ENCODE results near the gene VDAC1.

The VDAC1 gene

DNA sequence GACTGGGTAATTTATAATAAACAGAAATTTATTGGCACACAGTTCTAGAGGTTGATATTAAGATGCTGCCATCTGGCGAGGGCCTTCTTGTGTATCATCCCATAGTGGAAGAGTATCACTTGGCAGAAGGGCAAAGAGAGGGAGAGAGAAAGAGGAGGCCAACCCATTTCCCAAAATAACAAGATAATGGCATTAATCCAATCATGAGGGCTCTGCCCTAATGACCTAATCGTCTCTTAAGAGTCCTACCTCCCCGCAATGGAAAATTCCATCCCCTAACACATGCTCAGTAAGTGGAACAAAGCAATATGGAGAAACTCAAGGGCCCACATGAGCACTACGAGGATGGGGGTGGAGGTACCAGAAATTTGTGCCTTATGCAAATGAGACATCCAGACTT lies 17.6 kb upstream of the VDAC1 start:
- no peak for DNase-seq (ENCODE audit: low read depth)

- DNase-seq (ENCODE audit: low read depth), result no peak
Observed at GRCh38 chr5:134020188-134020587, 15.4 kb upstream of the VDAC1 start.

DNA sequence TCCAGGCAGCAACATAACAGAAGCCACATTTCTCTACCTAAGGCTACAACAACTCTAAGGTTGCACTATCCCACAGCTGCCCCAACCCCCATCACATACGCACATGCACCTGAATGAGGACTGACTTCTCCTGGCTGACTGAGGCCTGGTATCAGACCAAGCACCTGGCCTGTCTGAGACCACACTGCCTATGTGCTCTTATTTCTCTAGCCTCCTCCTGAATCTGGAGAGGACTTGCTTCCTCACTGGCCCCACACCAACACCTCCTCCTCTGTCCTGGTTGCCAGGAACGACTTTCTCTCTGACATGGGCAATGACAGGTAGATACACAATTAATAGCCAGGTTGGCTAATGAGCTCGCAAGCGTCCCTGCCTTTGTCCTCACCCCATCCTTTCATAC lies 14.9 kb upstream of the VDAC1 start:
- DNase-seq (ENCODE audit: low read depth), result no peak

DNA sequence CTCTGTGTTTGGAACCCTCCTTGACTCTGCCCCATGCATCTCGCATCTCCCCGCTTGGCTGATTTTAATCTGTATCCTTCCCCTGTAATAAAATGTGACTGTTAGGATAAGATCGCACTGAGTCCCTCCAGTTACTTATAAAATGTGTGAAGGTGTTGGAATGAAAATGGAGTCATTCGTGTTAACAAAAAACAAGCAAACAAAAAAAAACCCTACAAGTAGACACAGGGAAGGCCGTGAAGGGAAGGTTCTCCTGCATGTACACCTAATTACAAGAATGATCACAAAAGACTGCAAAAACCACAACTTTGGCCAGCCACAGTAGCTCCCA lies 14.2 kb upstream of the VDAC1 start:
- no peak for DNase-seq (ENCODE audit: low read depth)

- DNase-seq (ENCODE audit: low read depth), result no peak
Observed at GRCh38 chr5:134018154-134018985, 13.6 kb upstream of the VDAC1 start.

GRCh38 chr5:134008266-134008749 lies 3.5 kb upstream of the VDAC1 start:
- DNase-seq (ENCODE audit: low read depth), result no peak

GRCh38 chr5:134007581-134008265 lies 2.9 kb upstream of the VDAC1 start:
- no peak for DNase-seq (ENCODE audit: low read depth)

DNA sequence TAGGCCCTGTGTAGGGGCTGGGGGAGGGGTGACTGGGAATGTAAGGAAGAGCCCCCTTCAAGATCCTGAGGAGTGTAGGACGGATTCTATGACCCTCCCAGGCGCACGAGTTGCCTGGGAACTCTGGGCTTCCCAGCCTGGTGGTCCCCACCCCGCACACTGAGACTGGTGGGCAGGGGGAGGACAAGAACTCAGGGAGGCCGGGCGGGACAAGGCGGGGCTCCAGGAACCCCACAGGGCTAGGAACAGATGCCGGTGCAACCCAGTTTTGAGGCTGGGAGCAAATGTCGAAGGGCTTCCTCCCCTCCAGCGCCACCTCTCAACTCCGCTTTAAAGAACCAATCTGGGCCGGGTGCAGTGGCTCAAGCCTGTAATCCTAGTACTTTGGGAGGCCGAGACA lies 1.3 kb upstream of the VDAC1 start:
- no peak for DNase-seq (ENCODE audit: low read depth)

- DNase-seq (ENCODE audit: low read depth), result no peak
Observed at GRCh38 chr5:134005417-134006061, 764 bp upstream of the VDAC1 start.

- DNase-seq (ENCODE audit: low read depth), result peak; percentile 55
Observed at GRCh38 chr5:134003817-134004625, 754 bp downstream of the VDAC1 start.

GRCh38 chr5:134003064-134003816 lies 1.5 kb downstream of the VDAC1 start:
- peak; percentile 22 for DNase-seq (ENCODE audit: low read depth)

DNA sequence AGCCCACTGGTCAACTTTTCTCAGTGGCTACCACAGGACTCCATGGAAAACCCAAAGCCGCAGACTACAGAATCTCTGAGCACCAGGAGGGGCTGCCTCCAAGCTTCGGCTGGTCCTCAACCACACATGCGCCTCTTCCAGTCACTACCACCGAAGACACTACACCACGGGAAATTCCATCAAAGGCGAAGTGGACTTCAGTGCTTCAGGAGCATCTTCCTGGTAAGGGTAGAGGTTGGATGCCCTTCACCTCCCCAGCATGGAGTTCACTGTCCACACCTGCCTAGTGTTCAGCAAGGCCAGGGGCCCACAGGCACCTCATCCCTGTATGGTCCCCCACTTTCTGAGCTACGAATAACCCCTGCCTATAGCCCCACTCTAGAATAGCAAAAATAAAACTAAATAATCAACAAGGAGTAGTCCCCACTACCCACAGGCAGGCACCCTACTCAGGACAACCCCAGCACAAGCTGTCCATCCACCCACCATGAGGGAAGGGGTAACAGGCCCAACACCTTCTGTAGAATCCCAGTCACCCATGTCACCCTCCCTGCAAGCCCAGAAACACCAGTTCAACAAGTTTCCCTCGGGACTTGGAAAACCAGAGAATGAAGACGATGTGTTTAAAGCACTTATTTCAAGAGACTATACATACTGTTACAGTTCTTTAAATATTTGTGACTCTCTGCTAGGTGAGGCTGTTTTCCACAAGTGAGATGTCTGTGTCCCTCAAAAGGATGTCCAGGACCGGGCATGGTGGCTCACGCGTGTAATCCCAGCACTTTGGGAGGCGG lies 2.6 kb downstream of the VDAC1 start:
- no peak for DNase-seq (ENCODE audit: low read depth)

DNA sequence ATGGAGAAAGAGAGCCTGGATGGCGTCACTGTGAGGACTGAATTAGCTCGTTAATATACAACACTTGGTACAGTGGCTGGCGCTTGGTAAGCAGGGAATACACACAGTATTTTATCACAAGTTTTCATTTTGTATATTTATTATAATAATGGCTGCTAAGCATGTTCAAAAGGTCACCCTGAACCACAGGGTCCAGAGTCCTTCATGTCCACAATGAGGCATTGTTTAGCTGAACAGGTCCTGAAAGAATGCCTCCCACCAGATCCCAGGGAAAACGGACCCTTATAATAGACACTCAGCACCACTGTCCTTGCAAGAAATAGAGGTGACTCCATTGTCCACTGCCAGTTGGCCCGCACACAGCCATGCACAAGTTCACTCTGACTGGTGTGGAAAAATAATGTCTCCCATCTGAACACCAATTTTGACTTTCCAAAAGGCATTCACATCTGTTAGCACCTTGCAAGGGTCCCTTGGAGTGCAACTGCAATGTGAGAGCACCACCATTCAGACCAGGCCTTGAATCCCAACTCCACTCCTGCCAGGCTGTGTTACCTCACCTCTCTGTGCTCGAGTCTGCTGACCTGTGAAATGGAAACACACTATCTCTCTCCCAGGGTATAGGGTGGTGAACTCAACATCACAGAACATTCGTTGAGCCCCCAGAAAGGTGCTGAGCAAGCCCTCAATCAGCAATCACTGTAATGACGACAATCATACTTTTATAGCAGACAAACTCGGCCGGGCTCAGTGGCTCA lies 3.9 kb downstream of the VDAC1 start:
- no peak for DNase-seq (ENCODE audit: low read depth)

DNA sequence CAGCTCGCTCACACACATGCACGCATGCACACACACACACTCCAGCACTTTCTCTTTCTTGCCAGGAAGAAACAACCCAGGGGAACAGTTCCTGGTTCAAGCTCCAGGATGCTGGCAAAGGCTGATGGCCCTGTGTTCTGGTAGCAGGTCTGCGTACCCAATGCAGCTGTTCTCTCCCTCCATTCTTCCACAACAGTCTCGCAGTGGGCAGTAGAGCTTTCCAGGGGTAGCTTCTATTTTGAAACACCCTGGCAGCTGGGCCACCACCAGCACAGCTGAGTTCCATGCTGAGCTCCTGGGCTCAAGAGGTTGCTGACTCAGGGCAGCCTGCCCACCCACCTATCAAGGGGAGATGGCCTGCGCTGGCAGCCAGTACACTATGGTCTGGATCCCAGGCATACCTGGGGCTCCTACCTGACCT lies 4.7 kb downstream of the VDAC1 start:
- DNase-seq (ENCODE audit: low read depth), result no peak

- no peak for DNase-seq (ENCODE audit: low read depth)
Observed at GRCh38 chr5:133998807-133999206, 6.0 kb downstream of the VDAC1 start.

DNA sequence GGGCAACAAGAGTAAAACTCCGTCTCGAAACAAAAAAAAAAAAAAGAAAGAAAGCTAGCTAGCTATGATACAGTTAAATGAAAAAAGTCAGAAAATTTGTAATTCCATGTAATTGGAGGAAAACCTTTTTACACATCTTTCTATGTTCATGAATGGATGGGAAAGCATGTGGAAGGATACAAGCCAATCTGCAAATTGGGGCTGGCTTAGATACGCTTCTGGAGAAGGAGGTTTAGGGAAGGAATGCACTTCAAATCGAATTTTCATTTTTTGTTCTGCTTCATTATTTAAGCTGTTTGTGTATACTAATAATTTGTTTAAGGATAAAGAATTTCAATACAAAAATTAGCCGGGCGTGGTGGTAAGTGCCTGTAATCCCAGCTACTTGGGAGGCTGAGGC lies 6.7 kb downstream of the VDAC1 start:
- DNase-seq (ENCODE audit: low read depth), result no peak

DNA sequence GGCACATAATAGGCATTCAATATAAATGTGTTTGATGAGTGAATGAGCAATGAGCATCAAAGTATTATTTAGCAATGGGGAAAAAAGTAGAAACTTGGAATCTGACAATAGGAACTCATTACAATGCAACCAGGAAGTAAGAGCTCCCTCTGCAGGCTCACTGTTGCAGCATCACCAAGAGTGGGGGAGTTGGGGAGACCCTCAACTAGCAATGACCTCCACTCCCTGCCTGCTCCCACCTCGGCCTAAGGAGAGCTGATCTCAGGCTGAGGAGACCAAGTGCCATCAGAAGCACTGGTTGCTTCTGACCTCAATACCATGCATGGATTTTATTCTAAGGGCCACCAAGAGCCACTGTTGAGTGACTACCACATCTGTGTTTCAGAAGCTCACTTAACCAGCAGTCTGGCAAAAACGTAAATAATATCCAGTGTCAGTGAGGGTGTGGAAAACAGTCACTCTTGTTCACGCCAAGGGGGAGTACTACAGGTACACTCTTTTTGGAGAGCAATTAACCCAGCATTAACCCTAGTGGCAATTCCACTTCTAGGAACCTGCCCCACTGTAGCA lies 8.0 kb downstream of the VDAC1 start:
- no peak for DNase-seq (ENCODE audit: low read depth)

DNA sequence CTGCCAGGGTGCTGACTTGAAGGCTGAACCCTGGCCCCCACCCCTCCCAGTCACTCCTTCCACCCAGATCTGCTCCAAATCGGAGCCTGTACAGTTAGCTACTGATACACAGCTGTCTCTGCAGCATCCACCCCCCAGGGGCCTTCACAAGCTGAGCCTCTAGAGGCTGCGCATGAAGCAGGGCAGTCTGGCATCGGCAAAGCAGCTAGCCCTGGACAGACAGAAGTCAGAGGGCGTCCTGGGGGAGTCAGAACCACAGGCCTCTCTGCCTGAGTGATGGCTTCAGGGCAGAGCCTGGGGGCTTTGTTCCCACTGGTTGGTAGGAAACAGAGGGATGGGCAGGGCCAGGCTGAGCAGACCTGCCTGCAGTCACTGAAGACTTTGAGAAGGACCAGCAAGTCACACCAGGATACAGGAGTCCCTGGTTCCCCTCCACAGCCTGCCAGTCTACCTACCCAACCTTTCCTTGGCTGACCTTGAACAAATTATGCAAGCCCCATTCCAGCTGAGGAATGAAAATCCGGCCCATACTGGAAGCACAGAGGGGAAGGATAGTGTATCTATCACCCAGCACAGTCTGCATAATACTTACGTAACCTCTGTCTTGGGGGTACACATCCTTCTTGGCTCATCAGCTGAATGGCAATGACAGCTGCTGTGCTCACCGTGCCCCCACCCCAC lies 8.8 kb downstream of the VDAC1 start:
- no peak for DNase-seq (ENCODE audit: low read depth)

DNA sequence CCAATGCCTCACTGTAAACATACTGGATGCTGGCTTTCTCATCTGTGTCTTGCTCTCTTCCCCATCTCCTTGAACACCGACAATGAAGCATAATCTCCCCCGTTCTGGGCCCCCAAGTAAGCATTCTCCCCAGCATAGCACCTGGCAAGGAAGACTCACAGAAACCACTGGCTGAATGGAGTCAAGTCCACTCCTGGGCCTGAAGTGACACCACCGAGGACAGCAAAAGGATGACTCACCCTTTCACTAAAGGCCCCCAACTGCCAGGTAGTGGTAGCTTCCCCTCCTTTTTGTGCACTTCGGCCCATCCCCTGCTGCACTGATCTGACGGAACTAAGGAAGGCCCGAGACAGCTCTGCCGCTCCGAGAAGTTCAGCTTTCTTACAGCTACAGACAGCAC lies 9.4 kb downstream of the VDAC1 start:
- no peak for DNase-seq (ENCODE audit: low read depth)
